Adipocyte (in vitro differentiated cells): Measurements from ENCODE around the gene CCDC187.
A peak's percentile ranks its signal among the peaks of the same experiment; 100 is the strongest.

Experiments used
- DNase-seq: peaks from one replicate; pipeline ENCODE4 v3.0.0-alpha.2; 2015; ENCODE audit warnings: low read depth
- H3K27me3 ChIP-seq: replicated peaks from 2 replicates; pipeline ENCODE4 v1.7.0; 2013; ENCODE audit warnings: mild to moderate bottlenecking, low read length, moderate library complexity; ENCODE audit not compliant: control insufficient read depth, insufficient read depth
- H3K36me3 ChIP-seq: 2 replicates; pipeline ENCODE4 v1.7.0; 2013; ENCODE audit warnings: low read length, mild to moderate bottlenecking, moderate library complexity; ENCODE audit not compliant: control insufficient read depth, insufficient read depth, severe bottlenecking
- H3K4me1 ChIP-seq: 2 replicates; pipeline ENCODE4 v1.7.0; 2013; ENCODE audit warnings: mild to moderate bottlenecking, low read length, moderate library complexity; ENCODE audit not compliant: control insufficient read depth, insufficient read depth
- H3K4me3 ChIP-seq: 2 replicates; pipeline ENCODE4 v1.7.0; 2013; ENCODE audit warnings: mild to moderate bottlenecking, low read length, moderate library complexity
- H3K9ac ChIP-seq: 2 replicates; pipeline ENCODE4 v1.7.0; 2013; ENCODE audit warnings: mild to moderate bottlenecking, low read length, moderate library complexity
- H3K9me3 ChIP-seq: 2 replicates; pipeline ENCODE4 v1.7.0; 2013; ENCODE audit warnings: mild to moderate bottlenecking, low read length, moderate library complexity; ENCODE audit not compliant: control insufficient read depth

CCDC187 gene

DNA sequence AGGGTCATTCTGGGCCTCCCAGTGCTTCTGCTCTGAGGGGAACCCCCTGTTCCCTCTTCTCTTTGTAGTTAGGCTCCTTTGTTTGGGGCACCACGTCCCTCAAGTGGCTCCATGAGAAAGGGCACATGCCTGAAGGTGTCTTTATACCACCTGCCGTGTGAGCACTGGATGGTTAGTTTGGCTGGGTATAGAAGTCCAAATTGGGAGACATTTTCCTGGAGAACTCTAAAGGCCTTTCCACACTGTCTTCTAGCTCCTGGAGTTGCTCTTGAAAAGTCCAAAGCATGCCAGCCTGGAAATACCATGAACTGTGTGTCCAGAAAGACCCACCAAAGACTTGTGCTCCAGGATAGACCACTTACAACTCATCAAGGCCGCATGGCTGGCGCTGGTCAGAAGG is 11.1 kb upstream of the CCDC187 start:
- no peak for DNase-seq
- Histone ChIP-seq H3K4me3 (no peak overlapping the region), H3K36me3 (no peaks in the 10 kb centered on the region), H3K9ac (no peak overlapping the region), H3K4me1 (no peaks in the 10 kb centered on the region), H3K9me3 (peaks cover 14% of the 10 kb centered on the region), H3K27me3 (peaks cover 20% of the 10 kb centered on the region)

GRCh38 chr9:136314056-136314416 is 10.1 kb upstream of the CCDC187 start:
- Histone ChIP-seq H3K4me3 (no peak overlapping the region), H3K9ac (no peak overlapping the region), H3K27me3 (peaks cover 25% of the 10 kb centered on the region), H3K9me3 (peaks cover 14% of the 10 kb centered on the region), H3K4me1 (no peaks in the 10 kb centered on the region), H3K36me3 (no peaks in the 10 kb centered on the region)
- DNase-seq, result no peak

GRCh38 chr9:136313111-136314055 is 9.5 kb upstream of the CCDC187 start:
- Histone ChIP-seq H3K9me3 (peaks cover 14% of the 10 kb centered on the region), H3K9ac (no peak overlapping the region), H3K27me3 (peaks cover 25% of the 10 kb centered on the region), H3K4me1 (no peaks in the 10 kb centered on the region), H3K36me3 (no peaks in the 10 kb centered on the region), H3K4me3 (no peak overlapping the region)
- DNase-seq, result no peak

DNA sequence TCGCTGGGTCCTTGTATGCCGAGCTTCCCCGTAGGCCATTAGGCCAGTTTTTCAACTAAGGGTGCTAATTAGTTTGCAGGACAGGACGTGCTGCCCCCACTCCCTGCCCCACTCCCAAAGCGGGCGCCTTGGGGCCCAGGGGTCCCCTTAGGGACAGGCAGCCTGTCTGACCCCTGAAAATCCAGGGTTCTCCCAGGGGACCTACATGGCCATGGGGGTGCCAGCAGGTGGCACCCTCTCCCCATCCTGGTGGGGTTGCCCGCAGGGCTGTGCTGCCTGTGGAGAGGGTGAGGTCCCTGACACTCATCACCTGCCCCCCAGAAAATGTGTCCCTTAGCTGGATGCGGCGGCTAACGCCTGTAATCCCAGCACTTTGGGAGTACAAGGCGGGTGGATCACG is 8.5 kb upstream of the CCDC187 start:
- no peak overlapping the region for H3K9ac ChIP-seq
- DNase-seq, result peak; percentile 76
- no peaks in the 10 kb centered on the region for H3K4me1 ChIP-seq
- H3K36me3 ChIP-seq, result no peaks in the 10 kb centered on the region
- H3K27me3 ChIP-seq, result peaks cover 34% of the 10 kb centered on the region
- H3K9me3 ChIP-seq, result peaks cover 14% of the 10 kb centered on the region
- no peak overlapping the region for H3K4me3 ChIP-seq

GRCh38 chr9:136312009-136312375 is 8.1 kb upstream of the CCDC187 start:
- DNase-seq, result no peak
- Histone ChIP-seq H3K27me3 (peaks cover 39% of the 10 kb centered on the region), H3K9ac (no peak overlapping the region), H3K4me3 (no peak overlapping the region), H3K4me1 (no peaks in the 10 kb centered on the region), H3K36me3 (no peaks in the 10 kb centered on the region), H3K9me3 (peaks cover 14% of the 10 kb centered on the region)

GRCh38 chr9:136311051-136312008 is 7.4 kb upstream of the CCDC187 start:
- Histone ChIP-seq H3K4me1 (no peaks in the 10 kb centered on the region), H3K4me3 (no peak overlapping the region), H3K27me3 (peaks cover 45% of the 10 kb centered on the region), H3K9me3 (peaks cover 14% of the 10 kb centered on the region), H3K36me3 (no peaks in the 10 kb centered on the region), H3K9ac (no peak overlapping the region)
- no peak for DNase-seq

- Histone ChIP-seq H3K9me3 (peaks cover 11% of the 10 kb centered on the region), H3K4me1 (no peaks in the 10 kb centered on the region), H3K27me3 (peaks cover 48% of the 10 kb centered on the region), H3K9ac (no peak overlapping the region), H3K4me3 (no peak overlapping the region), H3K36me3 (no peaks in the 10 kb centered on the region)
- DNase-seq, result no peak
Observed at GRCh38 chr9:136310273-136311030, 6.6 kb upstream of the CCDC187 start.

- H3K4me1 ChIP-seq, result no peaks in the 10 kb centered on the region
- DNase-seq, result no peak
- H3K4me3 ChIP-seq, result no peak overlapping the region
- H3K9ac ChIP-seq, result no peak overlapping the region
- peaks cover 5% of the 10 kb centered on the region for H3K9me3 ChIP-seq
- H3K36me3 ChIP-seq, result no peaks in the 10 kb centered on the region
- H3K27me3 ChIP-seq, result peaks cover 49% of the 10 kb centered on the region
Observed at GRCh38 chr9:136309806-136310220, 5.9 kb upstream of the CCDC187 start.

GRCh38 chr9:136309101-136309801 is 5.4 kb upstream of the CCDC187 start:
- H3K27me3 ChIP-seq, result peaks cover 51% of the 10 kb centered on the region
- no peaks in the 10 kb centered on the region for H3K9me3 ChIP-seq
- no peak overlapping the region for H3K4me3 ChIP-seq
- no peak for DNase-seq
- no peak overlapping the region for H3K9ac ChIP-seq
- H3K36me3 ChIP-seq, result no peaks in the 10 kb centered on the region
- no peaks in the 10 kb centered on the region for H3K4me1 ChIP-seq

GRCh38 chr9:136308702-136309053 is 4.8 kb upstream of the CCDC187 start:
- H3K9me3 ChIP-seq, result no peaks in the 10 kb centered on the region
- no peaks in the 10 kb centered on the region for H3K4me1 ChIP-seq
- no peak overlapping the region for H3K9ac ChIP-seq
- DNase-seq, result no peak
- peaks cover 53% of the 10 kb centered on the region for H3K27me3 ChIP-seq
- H3K4me3 ChIP-seq, result no peak overlapping the region
- H3K36me3 ChIP-seq, result no peaks in the 10 kb centered on the region
